RWPE1 (cell line): ENCODE data around the gene STK39.
A peak's percentile ranks its signal among the peaks of the same experiment; 100 is the strongest.
"Not testable (repeated sequence)": the region's sequence is repeated elsewhere in the genome, so short reads cannot be mapped to it uniquely, and the experiment has no call there.

Source experiments
- CTCF ChIA-PET: fragments of 350-600 bp; sonication (Branson Sonifier 250); formaldehyde crosslinking; extraction: SDS; loops from one replicate; lab custom pipeline; 2021; lab: Yijun Ruan, JAX
- POLR2A ChIA-PET: fragments of 400-600 bp; formaldehyde crosslinking; extraction: SDS; loops from one replicate; lab custom pipeline; 2020; ENCODE audit warnings: antibody characterized with exemption; ENCODE audit not compliant: low non-redundant PET; lab: Yijun Ruan, JAX
- DNase-seq: peaks from one replicate; pipeline ENCODE4 v3.0.0; 2012; ENCODE audit warnings: low spot score
- H3K27ac ChIP-seq: fragments of 450-650 bp; 2 replicates; pipeline ENCODE4 v1.5.1; 2017
- CTCF ChIP-seq: fragments of 450-650 bp; conservative IDR thresholded peaks from 2 replicates; pipeline ENCODE4 v1.5.1; 2017; ENCODE audit warnings: low read depth, mild to moderate bottlenecking

STK39 gene

GRCh38 chr2:168286535-168286934, 39.1 kb upstream of the STK39 start:
- no peak for TF ChIP-seq CTCF
- no peak overlapping the region for H3K27ac ChIP-seq
- DNase-seq: no peak
- ChIA-PET CTCF (no interaction called here), POLR2A (no interaction called here)

DNA sequence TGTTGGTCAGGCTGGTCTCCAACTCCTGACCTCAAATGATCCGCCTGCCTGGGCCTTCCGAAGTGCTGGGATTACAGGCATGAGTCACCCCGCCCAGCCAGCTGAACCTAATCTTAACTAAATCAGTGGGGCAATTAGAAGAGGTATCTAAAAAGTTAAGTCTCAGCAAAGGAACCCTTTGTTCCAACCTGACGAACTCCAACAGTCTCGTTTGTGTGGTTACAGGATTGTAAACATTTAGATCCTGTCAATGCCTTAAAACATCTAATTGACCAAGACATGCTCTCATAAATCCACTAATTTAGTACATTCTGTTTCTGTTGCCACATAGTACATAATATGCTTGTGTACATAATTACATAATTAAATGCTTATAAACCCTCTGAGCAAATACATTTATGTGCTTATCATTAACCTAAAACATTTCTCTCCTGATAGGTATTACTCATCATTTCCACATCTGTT, 31.1 kb upstream of the STK39 start:
- CTCF ChIA-PET: interaction anchor here (0.5 kb wide), 1 partner anchor 10 kb away, joined by 3 read pairs; no protein-coding TSS in a partner anchor
- peak; percentile 49 for DNase-seq
- peak overlapping the region; percentile 50 for H3K27ac ChIP-seq

GRCh38 chr2:168277276-168277675, 29.9 kb upstream of the STK39 start:
- POLR2A ChIA-PET: no interaction called here
- no peak for TF ChIP-seq CTCF
- no peak overlapping the region for H3K27ac ChIP-seq
- CTCF ChIA-PET: no interaction called here
- DNase-seq: peak; percentile 21

More for the DNA sequence above, 31.1 kb upstream of the STK39 start:
- POLR2A ChIA-PET: no interaction called here
- TF ChIP-seq CTCF: no peak

- TF ChIP-seq CTCF: no peak
- H3K27ac ChIP-seq: no peak overlapping the region
- ChIA-PET POLR2A (no interaction called here), CTCF (interaction anchor here (1.6 kb wide), 1 partner anchor 13 kb away, joined by 3 read pairs; no protein-coding TSS in a partner anchor)
- DNase-seq: no peak
Measured at GRCh38 chr2:168272225-168272624, 24.8 kb upstream of the STK39 start.

- CTCF ChIA-PET, DNase-seq, POLR2A ChIA-PET, H3K27ac ChIP-seq: not testable (repeated sequence)
Measured at GRCh38 chr2:168262926-168263325, 15.5 kb upstream of the STK39 start.

DNA sequence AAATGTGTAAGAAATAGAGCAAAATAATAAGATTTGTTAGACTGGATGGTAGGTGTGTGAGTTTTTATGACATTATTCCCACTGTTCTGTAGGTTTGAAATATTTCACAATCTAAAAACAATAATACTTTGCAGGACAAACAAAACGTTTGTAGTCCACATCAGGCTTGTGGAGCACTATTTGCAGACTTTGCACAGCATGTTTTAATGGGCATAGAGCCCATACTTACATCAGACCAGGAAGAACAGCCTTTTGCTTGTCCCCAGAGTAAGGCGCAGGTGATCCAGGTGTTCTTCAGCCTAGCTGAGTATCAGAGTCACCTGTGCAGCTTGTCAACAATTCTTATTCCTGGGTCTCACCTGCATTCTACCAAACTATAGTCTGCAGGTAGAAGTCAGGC, 9.1 kb upstream of the STK39 start:
- no peak overlapping the region for H3K27ac ChIP-seq
- ChIA-PET POLR2A (no interaction called here), CTCF (no interaction called here)
- DNase-seq: no peak
- TF ChIP-seq CTCF: no peak

DNA sequence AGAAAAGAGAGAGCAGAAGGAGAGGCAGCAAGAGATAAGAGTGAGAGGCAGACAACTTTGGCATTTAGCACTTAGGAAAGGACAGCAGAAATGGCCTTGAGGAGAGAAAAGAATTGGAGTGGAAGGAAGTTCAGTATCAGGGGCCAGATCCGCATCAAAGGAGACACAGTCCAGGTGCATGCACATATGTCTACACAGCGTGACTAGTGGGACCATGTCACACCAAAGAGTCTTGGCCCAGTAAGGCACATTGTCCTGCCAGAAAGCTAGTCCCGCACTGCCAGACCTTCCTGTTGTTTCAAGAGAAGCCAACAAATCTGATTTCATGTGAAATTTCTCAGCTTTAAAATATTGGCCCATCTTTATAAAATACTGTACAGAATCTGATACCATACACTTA, 8.5 kb upstream of the STK39 start:
- CTCF ChIA-PET: no interaction called here
- POLR2A ChIA-PET: no interaction called here
- H3K27ac ChIP-seq: no peak overlapping the region
- DNase-seq: no peak
- TF ChIP-seq CTCF: no peak
